ENCODE data around the gene COG5. TPM values are rescaled to one million over a fixed set of nuclear protein-coding genes. Genes with fewer than 3 reads are reported as not detected.

COG5 gene
- total and polyA plus RNA-seq, 9 of the 15 experiments (the other 6 are each of a cell fraction or from before 2014, with no cell fraction given): 15.3 to 75.1 (median 56.4) TPM

GRCh38 chr7:107169120-107170050, 394.3 kb downstream of the COG5 start (continued):
- TF ChIP-seq, protein P1, sequence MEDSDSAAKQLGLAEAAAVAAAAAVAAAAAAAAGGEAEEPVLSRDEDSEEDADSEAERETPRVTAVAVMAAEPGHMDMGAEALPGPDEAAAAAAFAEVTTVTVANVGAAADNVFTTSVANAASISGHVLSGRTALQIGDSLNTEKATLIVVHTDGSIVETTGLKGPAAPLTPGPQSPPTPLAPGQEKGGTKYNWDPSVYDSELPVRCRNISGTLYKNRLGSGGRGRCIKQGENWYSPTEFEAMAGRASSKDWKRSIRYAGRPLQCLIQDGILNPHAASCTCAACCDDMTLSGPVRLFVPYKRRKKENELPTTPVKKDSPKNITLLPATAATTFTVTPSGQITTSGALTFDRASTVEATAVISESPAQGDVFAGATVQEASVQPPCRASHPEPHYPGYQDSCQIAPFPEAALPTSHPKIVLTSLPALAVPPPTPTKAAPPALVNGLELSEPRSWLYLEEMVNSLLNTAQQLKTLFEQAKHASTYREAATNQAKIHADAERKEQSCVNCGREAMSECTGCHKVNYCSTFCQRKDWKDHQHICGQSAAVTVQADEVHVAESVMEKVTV (CRISPR knock-in tag; IDR thresholded peaks at IDR 0.05): peak; percentile 34; the same call in 1 of the 2 replicates
- 0 out of 2 replicates have a peak, but pooled peaks have one; percentile 25 for TF ChIP-seq ZNF583 (CRISPR knock-in tag; IDR thresholded peaks at IDR 0.05)
- peak in 1 of 2 experiments; percentile 38; a peak in 1 of 4 replicates for TF ChIP-seq BCLAF1 (IDR thresholded peaks at IDR 0.05; ENCODE audit: borderline replicate concordance in 1 of 2, control insufficient read depth in 1 of 2, low read depth in 2 of 2, low read length in 1 of 2)
- TF ChIP-seq ZNF445 (CRISPR knock-in tag; IDR thresholded peaks at IDR 0.05; ENCODE audit: low read depth): peak; percentile 67; the same call in 1 of the 2 replicates
- TF ChIP-seq CAMTA2 (CRISPR knock-in tag; conservative IDR thresholded peaks at IDR 0.05): no peak
- no peak for TF ChIP-seq ARID2 (IDR thresholded peaks at IDR 0.05)
- no peak for TF ChIP-seq EZH2 (IDR thresholded peaks at IDR 0.05; ENCODE audit: borderline replicate concordance, low read depth, low read length)
- peak; percentile 58; the same call in 1 of the 2 replicates for TF ChIP-seq MIER1 (IDR thresholded peaks at IDR 0.05; ENCODE audit: low read depth)
- TF ChIP-seq, protein P2, sequence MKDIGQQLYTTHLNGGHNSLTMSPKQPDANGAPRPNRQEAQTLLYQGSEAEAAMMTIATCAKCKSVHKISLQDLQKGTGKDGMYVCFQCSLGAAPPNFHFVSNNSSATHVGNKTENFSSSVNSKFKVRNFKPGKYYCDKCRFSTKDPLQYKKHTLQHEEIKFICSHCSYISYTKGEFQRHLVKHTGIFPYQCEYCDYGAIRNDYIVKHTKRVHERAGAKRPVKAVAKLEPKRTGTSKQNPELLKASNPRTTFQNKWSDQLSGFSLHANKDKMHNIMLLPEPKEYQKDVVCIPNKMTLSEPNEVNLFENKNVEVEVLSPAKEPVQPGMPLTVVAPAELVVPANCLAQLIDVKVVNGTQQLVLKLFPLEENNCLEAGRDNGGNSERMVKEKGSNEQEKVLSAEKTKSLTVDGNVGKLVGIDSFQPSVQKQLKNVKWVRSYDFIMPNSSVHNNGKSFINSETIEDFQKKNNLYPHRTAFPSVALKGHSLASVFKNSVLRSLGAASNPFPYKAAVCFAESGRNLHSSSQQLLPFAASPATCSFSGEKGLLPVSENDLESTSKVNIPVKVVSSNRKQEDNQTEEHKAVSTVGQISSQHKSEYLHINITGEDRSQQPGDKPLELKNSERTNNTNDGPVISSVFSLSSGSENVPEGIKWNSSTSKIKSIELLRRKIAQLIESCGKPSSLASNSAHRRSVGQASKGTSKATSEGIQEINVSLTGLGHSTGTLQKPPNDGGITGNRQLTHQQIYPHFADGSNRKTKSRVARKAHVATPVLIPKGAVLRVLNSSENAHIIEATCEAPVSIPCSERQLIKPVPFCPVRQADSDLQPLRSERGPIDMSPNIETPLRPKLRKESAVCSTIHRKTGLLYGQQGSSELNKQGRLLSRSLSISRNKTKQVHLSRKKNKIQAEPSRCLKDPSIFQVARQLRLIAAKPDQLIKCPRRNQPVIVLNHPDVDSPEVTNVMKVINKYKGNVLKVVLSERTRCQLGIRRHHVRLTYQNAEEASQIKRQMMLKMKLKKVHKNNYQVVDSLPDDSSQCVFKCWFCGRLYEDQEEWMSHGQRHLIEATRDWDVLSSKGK (CRISPR knock-in tag; IDR thresholded peaks at IDR 0.05): no peak
- peak; percentile 82 for TF ChIP-seq JUND (IDR thresholded peaks at IDR 0.05; ENCODE audit: borderline replicate concordance, low read depth, low read length)
- TF ChIP-seq JUND (tag; IDR thresholded peaks at IDR 0.05; ENCODE audit: borderline replicate concordance, low read depth, low read length): peak; percentile 69; the same call in 1 of the 3 replicates
- no peak for TF ChIP-seq FOXA1 (IDR thresholded peaks at IDR 0.05; ENCODE audit: borderline replicate concordance)
- peak; percentile 73 for TF ChIP-seq HMBOX1 (IDR thresholded peaks at IDR 0.05)
- TF ChIP-seq SMARCC2 (IDR thresholded peaks at IDR 0.05; ENCODE audit: low read depth): peak; percentile 25; the same call in 1 of the 2 replicates
- no peak for TF ChIP-seq ZFPM2 (CRISPR knock-in tag; IDR thresholded peaks at IDR 0.05)
- TF ChIP-seq STAT5A (IDR thresholded peaks at IDR 0.05; ENCODE audit: borderline replicate concordance, low read length): no peak
- TF ChIP-seq ZBTB17 (CRISPR knock-in tag; IDR thresholded peaks at IDR 0.05): peak; percentile 32; the same call in 1 of the 2 replicates
- TF ChIP-seq SRSF9 (IDR thresholded peaks at IDR 0.05; ENCODE audit: borderline replicate concordance, low read depth, low read length): no peak
